OCI-LY3 (cell line): ENCODE data around the gene ADAP1.

Experiments used
- H2AFZ ChIP-seq: fragments of 200-600, 300-600 bp; shearing (Covaris generic); 2 replicates; pipeline ENCODE4 v1.6.0; 2014; ENCODE audit warnings: antibody characterized with exemption, low read depth, low read length
- H3K27ac ChIP-seq: fragments of 200-600, 300-600 bp; sonication (generic); 2 replicates; pipeline ENCODE4 v1.5.1; 2014; ENCODE audit warnings: mild to moderate bottlenecking, low read length, moderate library complexity, mixed read lengths
- H3K27me3 ChIP-seq: fragments of 200-600, 300-600 bp; sonication (generic); 2 replicates; pipeline ENCODE4 v1.6.1; 2014; ENCODE audit warnings: low read depth, low read length, mixed read lengths
- H3K36me3 ChIP-seq: fragments of 200-600, 300-600 bp; sonication (generic); replicated peaks from 2 replicates; pipeline ENCODE3; 2014; ENCODE audit warnings: low read depth, low read length, mixed read lengths
- H3K4me1 ChIP-seq: fragments of 300-600, 200-600 bp; sonication (generic); 2 replicates; pipeline ENCODE4 v1.6.1; 2014; ENCODE audit warnings: low read length, mixed read lengths
- H3K4me2 ChIP-seq: fragments of 200-600, 300-600 bp; sonication (generic); 2 replicates; pipeline ENCODE4 v1.6.1; 2014; ENCODE audit warnings: low read length, mixed read lengths
- H3K4me3 ChIP-seq: fragments of 300-600, 200-600 bp; sonication (generic); 2 replicates; pipeline ENCODE4 v1.5.1; 2014; ENCODE audit warnings: antibody characterized with exemption, mild to moderate bottlenecking, low read length, moderate library complexity
- H3K79me2 ChIP-seq: fragments of 300-600, 200-600 bp; shearing (Covaris generic); 2 replicates; pipeline ENCODE4 v1.6.1; 2014; ENCODE audit warnings: mild to moderate bottlenecking, low read length, mixed read lengths
- H3K9ac ChIP-seq: fragments of 300-600, 200-600 bp; shearing (Covaris generic); 2 replicates; pipeline ENCODE4 v1.6.0; 2014; ENCODE audit warnings: mild to moderate bottlenecking, low read length, moderate library complexity
- H3K9me3 ChIP-seq: fragments of 200-600, 300-600 bp; shearing (Covaris generic); 2 replicates; pipeline ENCODE4 v1.6.1; 2014; ENCODE audit warnings: low read length, mixed read lengths; ENCODE audit not compliant: insufficient read depth
- H4K20me1 ChIP-seq: fragments of 200-600, 300-600 bp; sonication (generic); 2 replicates; pipeline ENCODE4 v1.6.1; 2016; ENCODE audit warnings: low read length, mixed read lengths; ENCODE audit not compliant: insufficient read depth
- EZH2phosphoT487 ChIP-seq: fragments of 200-600 bp; shearing (Covaris generic); IDR thresholded peaks from 2 replicates; pipeline ENCODE4 v1.6.1; 2018; ENCODE audit warnings: antibody characterized with exemption, mixed run types, low read depth
- TF ChIP-seq, protein P1 (sequence below): fragments of 200-600, 300-600 bp; sonication (generic); IDR thresholded peaks from 2 replicates; pipeline ENCODE4 v1.5.1; 2014; ENCODE audit warnings: antibody characterized with exemption, low read length, low read depth

Gene ADAP1

GRCh38 chr7:915291-916218, 38.9 kb downstream of the ADAP1 start:
- Histone ChIP-seq H3K4me2 (no peak overlapping the region), H3K4me1 (0 out of 2 replicates have a peak, but pooled peaks cover under 1% of the 10 kb centered on the region), H3K27me3 (no peaks in the 10 kb centered on the region), H4K20me1 (no peaks in the 10 kb centered on the region), H2AFZ (no peak overlapping the region), H3K27ac (no peak overlapping the region), H3K9me3 (no peaks in the 10 kb centered on the region), H3K9ac (no peak overlapping the region), H3K4me3 (no peak overlapping the region), H3K36me3 (no peaks in the 10 kb centered on the region), H3K79me2 (no peaks in the 10 kb centered on the region)
- TF ChIP-seq, protein P1, sequence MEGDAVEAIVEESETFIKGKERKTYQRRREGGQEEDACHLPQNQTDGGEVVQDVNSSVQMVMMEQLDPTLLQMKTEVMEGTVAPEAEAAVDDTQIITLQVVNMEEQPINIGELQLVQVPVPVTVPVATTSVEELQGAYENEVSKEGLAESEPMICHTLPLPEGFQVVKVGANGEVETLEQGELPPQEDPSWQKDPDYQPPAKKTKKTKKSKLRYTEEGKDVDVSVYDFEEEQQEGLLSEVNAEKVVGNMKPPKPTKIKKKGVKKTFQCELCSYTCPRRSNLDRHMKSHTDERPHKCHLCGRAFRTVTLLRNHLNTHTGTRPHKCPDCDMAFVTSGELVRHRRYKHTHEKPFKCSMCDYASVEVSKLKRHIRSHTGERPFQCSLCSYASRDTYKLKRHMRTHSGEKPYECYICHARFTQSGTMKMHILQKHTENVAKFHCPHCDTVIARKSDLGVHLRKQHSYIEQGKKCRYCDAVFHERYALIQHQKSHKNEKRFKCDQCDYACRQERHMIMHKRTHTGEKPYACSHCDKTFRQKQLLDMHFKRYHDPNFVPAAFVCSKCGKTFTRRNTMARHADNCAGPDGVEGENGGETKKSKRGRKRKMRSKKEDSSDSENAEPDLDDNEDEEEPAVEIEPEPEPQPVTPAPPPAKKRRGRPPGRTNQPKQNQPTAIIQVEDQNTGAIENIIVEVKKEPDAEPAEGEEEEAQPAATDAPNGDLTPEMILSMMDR = no peak
- no peak for TF ChIP-seq EZH2phosphoT487

- Histone ChIP-seq H3K36me3 (no peaks in the 10 kb centered on the region), H4K20me1 (no peaks in the 10 kb centered on the region), H3K79me2 (no peaks in the 10 kb centered on the region), H3K9me3 (no peaks in the 10 kb centered on the region), H3K4me3 (no peak overlapping the region), H3K4me1 (peaks cover 9% of the 10 kb centered on the region), H3K9ac (no peak overlapping the region), H3K4me2 (no peak overlapping the region), H3K27me3 (no peaks in the 10 kb centered on the region), H3K27ac (no peak overlapping the region), H2AFZ (no peak overlapping the region)
- TF ChIP-seq, protein P1 = no peak
- TF ChIP-seq EZH2phosphoT487 = no peak
Measured at GRCh38 chr7:914521-915194, 39.8 kb downstream of the ADAP1 start.

DNA sequence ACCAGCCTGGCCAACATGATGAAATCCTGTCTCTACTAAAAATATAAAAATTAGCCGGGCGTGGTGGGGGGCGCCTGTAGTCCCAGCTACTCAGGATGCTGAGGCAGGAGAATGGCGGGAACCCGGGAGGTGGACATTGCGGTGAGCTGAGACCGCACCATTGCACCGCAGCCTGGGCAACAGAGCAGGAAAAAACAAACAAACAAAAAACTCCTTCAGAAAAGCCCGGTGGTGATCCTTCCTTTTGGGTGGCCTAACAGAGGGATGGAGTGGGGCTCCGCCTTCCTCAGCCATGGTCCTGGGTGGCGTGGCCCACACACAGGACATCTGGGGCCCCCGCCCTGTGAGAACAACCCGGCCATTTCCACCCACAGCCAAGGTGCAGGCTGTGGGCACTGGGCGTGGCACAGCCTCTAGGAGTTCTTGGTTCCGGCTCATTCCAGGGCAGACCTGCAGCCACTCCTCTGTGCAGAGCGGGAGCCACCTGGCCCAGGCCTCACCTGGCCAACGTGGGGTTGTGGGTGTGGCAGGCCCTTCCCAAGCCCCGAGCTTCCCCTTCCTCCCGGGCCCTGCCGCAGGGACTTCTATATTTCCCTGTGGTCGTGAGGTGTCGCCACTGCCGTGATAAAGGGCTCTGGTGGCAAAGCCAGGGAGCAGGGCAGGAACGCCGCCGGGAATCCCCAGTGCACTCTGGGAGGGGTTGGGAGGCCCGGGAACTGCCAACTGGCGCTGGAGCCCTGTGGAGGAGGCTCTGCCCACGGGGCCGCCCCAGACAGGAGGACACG, 40.6 kb downstream of the ADAP1 start:
- TF ChIP-seq EZH2phosphoT487 = no peak
- TF ChIP-seq, protein P1 = 0 out of 2 replicates have a peak, but pooled peaks have one; percentile 3
- H3K4me2 ChIP-seq = no peak overlapping the region
- no peaks in the 10 kb centered on the region for H4K20me1 ChIP-seq
- no peaks in the 10 kb centered on the region for H3K79me2 ChIP-seq
- H3K27ac ChIP-seq = no peak overlapping the region
- no peak overlapping the region for H3K9ac ChIP-seq
- H2AFZ ChIP-seq = no peak overlapping the region
- no peak overlapping the region for H3K4me3 ChIP-seq
- no peaks in the 10 kb centered on the region for H3K27me3 ChIP-seq
- H3K9me3 ChIP-seq = no peaks in the 10 kb centered on the region
- peaks cover 10% of the 10 kb centered on the region for H3K4me1 ChIP-seq
- H3K36me3 ChIP-seq = no peaks in the 10 kb centered on the region
